VCaP (cell line): ENCODE results near the gene TERT.

Experiments used
- H3K27ac ChIP-seq: fragments of 450-650 bp; 2 replicates; pipeline ENCODE4 v1.5.1; 2017
- CTCF ChIP-seq: fragments of 450-650 bp; conservative IDR thresholded peaks from 2 replicates; pipeline ENCODE4 v1.5.1; 2017; ENCODE audit warnings: mild to moderate bottlenecking, moderate library complexity

Gene TERT

GRCh38 chr5:1216918-1217295 is 78.0 kb downstream of the TERT start:
- TF ChIP-seq CTCF, result no peak
- no peak overlapping the region for H3K27ac ChIP-seq

DNA sequence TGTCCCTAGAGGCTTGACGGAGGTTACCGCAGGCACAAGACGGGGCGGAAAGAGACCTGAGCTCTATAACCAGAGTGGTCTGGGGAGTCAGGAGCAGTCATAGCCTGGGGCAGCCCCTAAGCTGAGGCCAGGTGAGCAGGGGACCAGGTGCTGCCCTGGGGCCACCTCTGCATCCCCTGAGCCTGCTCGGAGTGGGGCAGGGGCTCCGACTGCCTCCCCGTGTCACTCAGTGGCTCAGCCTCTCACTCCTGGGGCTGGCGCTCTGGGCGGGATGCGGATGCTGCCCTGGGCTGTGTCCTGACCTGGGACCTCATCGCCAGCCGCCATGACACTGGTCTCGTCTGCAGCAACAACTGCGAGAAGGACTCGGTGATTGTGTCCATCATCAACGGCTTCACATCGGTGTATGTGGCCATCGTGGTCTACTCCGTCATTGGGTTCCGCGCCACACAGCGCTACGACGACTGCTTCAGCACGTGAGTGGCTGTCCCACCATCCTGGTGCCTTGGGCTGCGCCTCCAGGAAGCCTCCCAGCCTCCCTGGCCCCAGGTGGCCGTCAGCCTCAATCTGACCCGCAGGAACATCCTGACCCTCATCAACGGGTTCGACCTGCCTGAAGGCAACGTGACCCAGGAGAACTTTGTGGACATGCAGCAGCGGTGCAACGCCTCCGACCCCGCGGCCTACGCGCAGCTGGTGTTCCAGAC is 78.5 kb downstream of the TERT start:
- TF ChIP-seq CTCF, result no peak
- no peak overlapping the region for H3K27ac ChIP-seq

DNA sequence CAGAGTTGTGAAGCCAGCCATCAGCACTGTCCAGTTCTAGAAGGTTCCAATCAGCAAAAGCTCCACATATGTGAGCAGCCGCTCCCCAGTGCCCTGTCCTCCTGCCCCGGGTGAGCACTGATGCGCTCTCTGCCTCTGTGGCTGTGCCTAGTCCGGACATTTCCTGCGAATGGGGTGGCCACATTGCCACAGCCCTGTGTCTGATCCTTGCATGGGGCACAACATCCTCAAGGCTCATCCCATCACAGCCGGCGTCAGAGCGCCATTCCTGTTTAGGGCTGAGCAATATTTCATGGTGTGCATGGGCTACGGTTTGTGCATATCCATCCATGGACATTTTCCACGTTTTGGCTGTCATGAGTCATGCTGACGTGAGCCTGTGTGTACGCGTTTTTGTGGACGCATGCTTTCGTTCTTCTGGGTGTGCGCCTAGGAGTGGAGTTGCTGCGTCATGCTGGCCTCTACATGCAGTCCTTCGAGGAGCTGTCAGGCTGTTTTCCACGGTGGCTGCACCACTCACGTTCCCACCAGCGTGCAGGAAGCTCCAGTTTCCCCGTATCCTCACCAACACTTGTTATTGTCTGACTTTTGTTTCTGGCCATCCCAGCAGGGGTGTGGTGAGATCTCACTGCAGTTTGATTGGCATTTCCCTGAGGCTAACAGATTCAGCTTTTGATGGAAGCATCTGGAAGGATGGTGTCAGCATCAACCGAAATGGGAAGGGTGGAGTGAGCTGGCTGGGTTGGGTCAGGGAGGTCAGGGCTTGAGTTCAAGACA is 79.4 kb downstream of the TERT start:
- H3K27ac ChIP-seq, result no peak overlapping the region
- no peak for TF ChIP-seq CTCF

DNA sequence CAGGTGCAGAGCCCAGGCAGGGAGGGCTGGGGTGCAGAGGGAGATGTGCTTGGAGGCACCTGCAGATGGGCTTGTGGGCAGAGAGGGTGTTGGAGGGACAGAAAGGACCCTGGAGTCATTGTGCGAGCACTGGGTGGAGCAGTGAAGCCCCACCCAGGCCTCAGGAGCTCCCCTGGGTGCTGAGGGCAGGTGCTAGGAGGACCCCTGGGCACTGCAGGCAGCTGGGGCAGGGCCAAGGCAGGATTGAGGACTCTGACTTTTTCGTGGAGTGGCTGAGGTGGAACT is 80.0 kb downstream of the TERT start:
- H3K27ac ChIP-seq, result no peak overlapping the region
- TF ChIP-seq CTCF, result no peak

DNA sequence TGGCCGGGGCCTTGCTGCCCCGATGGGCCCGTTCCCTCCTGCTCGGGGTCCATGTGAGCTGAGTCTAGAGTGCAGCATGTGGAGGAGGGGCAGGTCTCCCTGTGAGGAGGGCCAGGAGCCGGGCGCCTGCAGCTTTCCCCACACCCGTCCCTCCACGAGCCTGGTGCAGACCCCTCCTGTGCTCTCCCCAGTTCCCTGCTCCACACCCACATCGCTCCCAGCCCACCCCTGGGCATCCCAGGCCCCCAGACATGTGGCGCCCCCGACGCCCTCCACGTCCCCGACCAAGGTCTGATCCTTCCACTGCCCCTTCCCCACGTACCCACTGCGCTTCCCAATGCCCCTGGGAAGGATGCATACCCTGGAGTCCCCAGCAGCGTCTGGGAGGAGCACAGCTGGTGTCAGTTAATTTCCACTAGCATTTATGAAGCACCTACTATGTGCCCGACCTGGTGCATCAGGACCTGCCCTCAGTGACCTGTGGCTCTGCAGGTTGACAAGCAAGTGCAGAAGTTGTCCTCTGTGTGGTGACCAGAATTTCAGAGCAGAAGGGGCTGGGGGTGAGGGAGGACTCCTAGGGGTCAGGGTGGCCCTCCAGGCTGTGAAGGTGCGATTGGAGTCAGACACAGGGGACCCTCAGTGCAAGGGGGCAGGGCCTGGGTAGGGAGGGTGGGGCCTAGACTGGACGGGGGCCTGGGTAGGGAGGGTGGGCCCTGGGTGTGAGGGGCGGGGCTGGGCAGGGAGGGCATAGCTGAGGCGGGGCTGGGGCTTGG is 80.5 kb downstream of the TERT start:
- H3K27ac ChIP-seq, result no peak overlapping the region
- no peak for TF ChIP-seq CTCF

- TF ChIP-seq CTCF, result no peak
- H3K27ac ChIP-seq, result no peak overlapping the region
Observed at GRCh38 chr5:1213508-1214162, 81.2 kb downstream of the TERT start.

- TF ChIP-seq CTCF, result no peak
- H3K27ac ChIP-seq, result no peak overlapping the region
Observed at GRCh38 chr5:1212881-1213280, 82.0 kb downstream of the TERT start.
